Ascending aorta (tissue), 2 donors: ENCODE results near the gene ANGPTL2. TPM values are rescaled to one million over a fixed set of nuclear protein-coding genes. Genes with fewer than 3 reads are reported as not detected.

Source experiments
- DNase-seq, 2 donors: peaks; one replicate each; pipeline ENCODE4 v3.0.0-alpha.2; 2019; ENCODE audit warnings: low spot score in 2 of 2
- H3K27ac ChIP-seq, 2 donors: fragments of 200-600 bp; sonication (generic); one replicate each; pipeline ENCODE4 v1.5.1; 2016 to 2017; ENCODE audit warnings: mild to moderate bottlenecking in 1 of 2
- H3K27me3 ChIP-seq: fragments of 200-600 bp; sonication (generic); one replicate; pipeline ENCODE4 v1.5.1; 2017
- H3K36me3 ChIP-seq, 2 donors: fragments of 200-600 bp; sonication (generic); one replicate each; pipeline ENCODE4 v1.5.1; 2016
- H3K4me1 ChIP-seq, 2 donors: fragments of 200-600 bp; sonication (generic); one replicate each; pipeline ENCODE4 v1.5.1; 2016 to 2017; ENCODE audit warnings: mild to moderate bottlenecking in 1 of 2
- H3K4me3 ChIP-seq, 2 donors: fragments of 200-600 bp; sonication (generic); one replicate each; pipeline ENCODE4 v1.5.1; 2016 to 2017; ENCODE audit warnings: mild to moderate bottlenecking in 1 of 2
- H3K9me3 ChIP-seq, 2 donors: fragments of 200-600 bp; sonication (generic); one replicate each; pipeline ENCODE4 v1.5.1; 2016
- CTCF ChIP-seq, 3 experiments: fragments of 200-600 bp in 2 of 3; fragments of 450-650 bp in 1 of 3; sonication (generic) in 2 of 3; IDR thresholded peaks; one replicate each; pipeline ENCODE4 v1.5.1; 2016 to 2019; ENCODE audit warnings: antibody characterized with exemption in 3 of 3, mild to moderate bottlenecking in 1 of 3, moderate library complexity in 1 of 3
- intact Hi-C: fragments of 100-400 bp; cut with DNase I; formaldehyde crosslinking; loops from one replicate; pipeline ENCODE4 v1.15.1; 2023
- total RNA-seq: library from RNA; depleted of rRNA; stranded (reverse); fragments of >200 nt; gene quantifications from one replicate; pipeline ENCODE4 v1.1.0, GENCODE V29; 2016

ANGPTL2 gene
- total RNA-seq, 1 donor from 2014 or later, result 19.6 TPM

GRCh38 chr9:127136081-127136879 lies 13.8 kb upstream of the ANGPTL2 start:
- H3K9me3 ChIP-seq, result no peaks in the 10 kb centered on the region
- peak overlapping the region in 1 of 2 donors; percentile 3 for H3K4me3 ChIP-seq
- H3K36me3 ChIP-seq, result no peaks in the 10 kb centered on the region
- no peak for TF ChIP-seq CTCF (IDR thresholded peaks at IDR 0.05)
- peaks cover 26 to 53% of the 10 kb centered on the region in 2 donors for H3K4me1 ChIP-seq
- DNase-seq, result peak in 1 of 2 donors; percentile 56
- no peaks in the 10 kb centered on the region for H3K27me3 ChIP-seq
- intact Hi-C loops, result no loop called here
- peak overlapping the region; percentile 77 to 85 for H3K27ac ChIP-seq

DNA sequence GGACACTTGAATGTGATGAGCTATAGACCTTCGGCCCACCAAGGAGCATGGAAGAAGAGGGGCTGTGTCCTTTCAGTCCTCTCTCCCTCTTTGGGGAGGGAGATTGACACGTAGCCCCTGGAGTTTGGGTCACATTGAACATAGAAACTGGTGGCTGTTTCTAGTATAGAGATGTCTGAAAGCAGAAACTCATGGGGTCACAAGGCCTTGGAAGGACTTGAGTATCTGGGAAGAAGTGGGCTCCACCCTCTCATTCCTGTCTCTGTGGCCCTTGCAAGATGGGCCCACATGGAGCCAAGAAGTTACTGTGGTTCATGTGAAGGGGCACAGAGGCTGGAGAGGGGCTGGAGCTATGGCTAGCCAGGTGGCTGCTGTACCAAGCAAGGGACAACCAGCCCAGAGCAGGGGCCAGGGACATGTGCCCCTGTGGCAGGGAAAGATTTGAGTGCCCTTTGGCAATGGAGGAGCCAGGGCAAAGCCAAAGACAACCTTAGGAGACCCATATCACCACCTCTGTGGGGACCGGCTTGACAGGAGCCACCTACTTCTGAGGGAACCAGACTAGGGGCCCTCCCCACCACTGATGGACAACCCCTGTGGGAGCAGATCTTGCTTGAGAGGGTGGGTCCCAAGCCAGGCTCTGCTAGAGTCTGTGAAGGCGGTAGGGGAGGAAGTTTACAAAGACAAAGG lies 12.8 kb upstream of the ANGPTL2 start:
- Histone ChIP-seq H3K9me3 (no peaks in the 10 kb centered on the region), H3K4me3 (no peak overlapping the region), H3K27ac (peak overlapping the region; percentile 77 to 85), H3K4me1 (peaks cover 26 to 57% of the 10 kb centered on the region in 2 donors), H3K27me3 (no peaks in the 10 kb centered on the region), H3K36me3 (no peaks in the 10 kb centered on the region)
- intact Hi-C loops, result no loop called here
- no peak for TF ChIP-seq CTCF (IDR thresholded peaks at IDR 0.05)
- DNase-seq, result peak in 1 of 2 donors; percentile 59

- Histone ChIP-seq H3K27me3 (no peaks in the 10 kb centered on the region), H3K9me3 (no peaks in the 10 kb centered on the region), H3K27ac (peak overlapping the region; percentile 77 to 85), H3K36me3 (no peaks in the 10 kb centered on the region), H3K4me3 (no peak overlapping the region), H3K4me1 (peaks cover 29 to 59% of the 10 kb centered on the region in 2 donors)
- no peak for TF ChIP-seq CTCF (IDR thresholded peaks at IDR 0.05)
- intact Hi-C loops, result no loop called here
- DNase-seq, result peak in 1 of 2 donors; percentile 78
Observed at GRCh38 chr9:127133739-127134167, 11.3 kb upstream of the ANGPTL2 start.

DNA sequence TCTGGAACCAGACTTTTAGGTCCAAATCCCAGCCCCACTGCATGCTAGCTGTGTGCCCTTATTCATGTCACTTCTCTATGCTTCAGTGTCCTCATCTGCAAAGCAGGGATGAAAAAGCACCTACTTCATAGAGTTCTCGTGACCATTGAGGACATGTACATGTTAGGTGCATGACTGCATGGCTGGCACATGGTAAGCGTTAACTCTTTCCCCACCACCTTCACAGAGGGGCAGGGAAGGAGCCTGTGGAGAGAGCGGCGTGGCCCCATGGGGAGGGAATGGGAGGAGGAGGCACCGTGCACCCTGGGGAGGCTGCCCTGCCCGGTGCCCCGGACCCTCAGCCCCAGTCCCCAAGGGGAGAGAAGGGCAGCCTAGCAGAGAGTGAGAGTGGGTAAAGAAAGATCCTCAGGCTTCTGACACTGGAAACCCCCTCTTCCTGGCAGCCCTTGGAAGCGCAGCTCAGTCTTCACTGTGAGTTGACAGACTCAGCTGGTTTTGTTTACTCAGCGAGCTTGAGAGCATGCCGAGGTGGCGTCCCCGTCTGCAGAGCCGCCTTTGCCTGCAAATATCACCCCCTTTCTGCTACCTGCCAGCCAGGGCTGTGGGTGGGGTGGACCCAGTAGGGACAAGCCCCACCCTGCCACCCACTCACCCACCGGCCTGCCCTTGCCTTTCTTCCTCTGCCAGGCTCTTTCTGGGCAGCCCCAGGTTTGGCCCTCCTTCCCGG lies 10.6 kb upstream of the ANGPTL2 start:
- Histone ChIP-seq H3K4me3 (no peak overlapping the region), H3K4me1 (peaks cover 30 to 61% of the 10 kb centered on the region in 2 donors), H3K9me3 (no peaks in the 10 kb centered on the region), H3K27ac (peak overlapping the region; percentile 77 to 85), H3K36me3 (no peaks in the 10 kb centered on the region), H3K27me3 (no peaks in the 10 kb centered on the region)
- no peak for TF ChIP-seq CTCF (IDR thresholded peaks at IDR 0.05)
- intact Hi-C loops, result no loop called here
- peak in 1 of 2 donors; percentile 64 for DNase-seq

- no peaks in the 10 kb centered on the region for H3K9me3 ChIP-seq
- peaks cover 30 to 61% of the 10 kb centered on the region in 2 donors for H3K4me1 ChIP-seq
- TF ChIP-seq CTCF (IDR thresholded peaks at IDR 0.05), result no peak
- peak overlapping the region; percentile 77 to 85 for H3K27ac ChIP-seq
- H3K4me3 ChIP-seq, result no peak overlapping the region
- intact Hi-C loops, result no loop called here
- no peaks in the 10 kb centered on the region for H3K36me3 ChIP-seq
- DNase-seq, result peak in 1 of 2 donors; percentile 42
- no peaks in the 10 kb centered on the region for H3K27me3 ChIP-seq
Observed at GRCh38 chr9:127132375-127132774, 9.9 kb upstream of the ANGPTL2 start.
